ENCODE results near the gene PYDC1.
"Not testable (repeated sequence)": the region's sequence is repeated elsewhere in the genome, so short reads cannot be mapped to it uniquely, and the experiment has no call there.

The PYDC1 gene

DNA sequence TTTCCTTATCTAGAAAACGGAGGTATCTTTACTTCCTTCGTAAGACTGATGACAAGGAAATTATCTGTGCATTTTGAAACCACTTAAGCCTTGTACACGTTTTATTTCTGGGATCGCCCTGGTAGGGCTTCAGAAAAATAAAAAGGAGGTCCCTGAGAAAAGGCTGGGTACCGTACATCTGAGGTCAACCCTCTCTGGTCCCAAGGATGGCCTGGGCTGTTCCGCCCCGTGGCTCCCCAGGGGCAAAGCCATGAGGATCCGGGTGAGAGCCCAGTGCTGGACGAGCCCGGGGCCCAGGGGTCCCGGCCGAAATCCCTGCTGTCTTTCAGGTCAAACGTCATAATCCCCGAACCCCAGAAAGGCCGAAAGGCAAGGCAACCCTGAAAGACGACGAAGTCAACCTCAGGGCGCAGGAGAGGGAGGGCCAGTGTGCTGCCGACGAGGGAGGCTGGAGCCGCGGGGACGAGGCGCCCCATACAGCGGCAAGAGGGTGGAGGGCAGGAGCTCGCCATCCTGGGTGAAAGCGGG lies 37.7 kb downstream of the PYDC1 start:
- no peak for DNase-seq (ENCODE audit: low spot score)

GRCh38 chr16:31177136-31177535 lies 39.8 kb downstream of the PYDC1 start:
- DNase-seq (ENCODE audit: low spot score): no peak

GRCh38 chr16:31170048-31170447 lies 46.9 kb downstream of the PYDC1 start:
- DNase-seq (ENCODE audit: low spot score): not testable (repeated sequence)

GRCh38 chr16:31168848-31169247 lies 48.1 kb downstream of the PYDC1 start:
- DNase-seq (ENCODE audit: low spot score): no peak

DNA sequence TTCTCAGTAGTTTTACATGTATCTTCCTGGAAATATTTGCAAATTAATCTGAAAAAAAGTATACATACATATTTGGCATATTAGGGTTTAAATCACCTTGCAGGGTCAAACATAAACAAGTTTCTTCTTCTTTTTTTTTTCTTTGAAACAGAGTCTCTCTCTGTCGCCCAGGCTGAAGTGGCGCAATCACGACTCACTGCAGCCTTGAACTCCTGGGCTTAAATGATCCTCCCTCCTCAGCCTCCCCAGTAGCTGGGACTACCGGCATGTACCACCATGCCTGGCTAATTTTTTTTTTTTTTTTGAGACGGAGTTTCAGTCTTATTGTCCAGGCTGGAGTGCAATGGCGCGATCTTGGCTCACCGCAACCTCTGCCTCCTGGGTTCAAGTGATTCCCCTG lies 49.6 kb downstream of the PYDC1 start:
- no peak for DNase-seq (ENCODE audit: low spot score)

All from HuH-7.5 (cell line).